Kidney (tissue), 14 donors: Measurements from ENCODE around the gene FAM210B. TPM values are rescaled to one million over a fixed set of nuclear protein-coding genes. Genes with fewer than 3 reads are reported as not detected.

Experiments
- DNase-seq, 5 donors: peaks; one replicate each; pipeline ENCODE4 v3.0.0-alpha.2; 2013 to 2020
- FAIRE-seq: peaks from 2 replicates; lab custom pipeline; 2012; peaks lifted over from hg19 to GRCh38; lab: Jason Lieb, UNC
- H3K27ac ChIP-seq, 2 donors: one replicate each; pipeline ENCODE4 v1.7.0; 2013; ENCODE audit warnings: low read depth in 2 of 2, low read length in 2 of 2, inconsistent platforms in 1 of 2
- H3K27me3 ChIP-seq: one replicate; pipeline ENCODE4 v1.7.1; 2013; ENCODE audit warnings: low read length, inconsistent platforms; ENCODE audit not compliant: control insufficient read depth, insufficient read depth
- H3K36me3 ChIP-seq, 3 donors: one replicate each; pipeline versions ENCODE4 v1.7.0 to v1.7.1; 2013; ENCODE audit warnings: low read length in 3 of 3, control low read depth in 1 of 3, inconsistent platforms in 1 of 3; ENCODE audit not compliant: insufficient read depth in 3 of 3, control insufficient read depth in 2 of 3
- H3K4me1 ChIP-seq, 3 donors: one replicate each; pipeline versions ENCODE4 v1.7.0 to v1.7.1; 2013; ENCODE audit warnings: low read length in 3 of 3, inconsistent platforms in 1 of 3, low read depth in 1 of 3; ENCODE audit not compliant: control insufficient read depth in 2 of 3, insufficient read depth in 2 of 3
- H3K4me3 ChIP-seq, 3 donors: one replicate each; pipeline versions ENCODE4 v1.7.0 to v1.8.1; 2013; ENCODE audit warnings: low read length in 3 of 3, control low read depth in 1 of 3, inconsistent platforms in 1 of 3
- H3K9ac ChIP-seq, 3 donors: one replicate each; pipeline versions ENCODE4 v1.7.0 to v1.7.1; 2013; ENCODE audit warnings: low read length in 3 of 3, control low read depth in 1 of 3, inconsistent platforms in 1 of 3
- H3K9me3 ChIP-seq, 3 donors: one replicate each; pipeline versions ENCODE4 v1.7.0 to v1.7.1; 2013; ENCODE audit warnings: low read length in 3 of 3, control low read depth in 1 of 3, inconsistent platforms in 1 of 3; ENCODE audit not compliant: control insufficient read depth in 2 of 3, insufficient read depth in 1 of 3
- CTCF ChIP-seq: IDR thresholded peaks from 3 replicates; pipeline ENCODE4 v1.5.1; 2012; ENCODE audit warnings: mild to moderate bottlenecking, moderate library complexity, borderline replicate concordance; ENCODE audit not compliant: insufficient read depth; ENCODE audit errors: extremely low read depth
- intact Hi-C: fragments of 100-400 bp; cut with DNase I; formaldehyde crosslinking; loops from one replicate; pipeline ENCODE4 v1.11.1; 2022
- polyA plus RNA-seq: library from polyadenylated mRNA; stranded (reverse); fragments of 350-450 nt; fragmentation: Illumina TruSeq; extraction: RNeasy Lipid Tissue Mini Kit (QIAGEN cat#74804); gene quantifications from one replicate; pipeline ENCODE4 v1.2.3, GENCODE V29; 2014; ENCODE audit warnings: low read depth, low replicate concordance; ENCODE audit not compliant: insufficient read depth
- total RNA-seq: library from RNA; stranded (reverse); fragmentation: NEBNext Ultra II Directional; extraction: Animal tissue kit (Norgen Biotek cat#: 25700); gene quantifications from one replicate; pipeline ENCODE4 v1.2.1, GENCODE V29; 2021
- donor health status: control.
- donor health status: control.
- donor health status: control.
- donor health status: control.
- donor health status: control.
- donor health status: DM: yes; HTN: yes; CAD: no.
- donor health status: Normal renal cell carcinoma (clear cell type).

Gene FAM210B
- total and polyA plus RNA-seq, 2 donors from 2014 or later = 27.2 to 34.5 TPM

GRCh38 chr20:56382696-56383095 lies 23.9 kb downstream of the FAM210B start:
- FAIRE-seq = no peak
- H3K27ac ChIP-seq = no peak overlapping the region

GRCh38 chr20:56383334-56383733 lies 24.6 kb downstream of the FAM210B start:
- H3K27me3 ChIP-seq = no peaks in the 10 kb centered on the region
- DNase-seq (no peak), FAIRE-seq (no peak)
- no peak overlapping the region for H3K9ac ChIP-seq
- H3K4me1 ChIP-seq = no peaks in the 10 kb centered on the region
- TF ChIP-seq CTCF = no peak
- H3K9me3 ChIP-seq = no peaks in the 10 kb centered on the region
- H3K36me3 ChIP-seq = peaks cover 0 to 2% (median 2%) of the 10 kb centered on the region in 3 donors
- no peak overlapping the region for H3K27ac ChIP-seq
- H3K4me3 ChIP-seq = no peak overlapping the region
- intact Hi-C loops = no loop called here

More at GRCh38 chr20:56382696-56383095, 23.9 kb downstream of the FAM210B start:
- Histone ChIP-seq H3K9ac (no peak overlapping the region), H3K27me3 (no peaks in the 10 kb centered on the region), H3K9me3 (no peaks in the 10 kb centered on the region), H3K4me3 (no peak overlapping the region), H3K36me3 (peaks cover 0 to 6% (median 2%) of the 10 kb centered on the region in 3 donors), H3K4me1 (no peaks in the 10 kb centered on the region)
- no peak for DNase-seq
- intact Hi-C loops = no loop called here
- TF ChIP-seq CTCF = no peak

- FAIRE-seq (no peak), DNase-seq (no peak)
- no peak for TF ChIP-seq CTCF
- H3K4me1 ChIP-seq = no peaks in the 10 kb centered on the region
- H3K36me3 ChIP-seq = peaks cover 0 to 2% (median 2%) of the 10 kb centered on the region in 3 donors
- intact Hi-C loops = no loop called here
- H3K4me3 ChIP-seq = no peak overlapping the region
- H3K27ac ChIP-seq = no peak overlapping the region
- H3K27me3 ChIP-seq = no peaks in the 10 kb centered on the region
- H3K9me3 ChIP-seq = no peaks in the 10 kb centered on the region
- no peak overlapping the region for H3K9ac ChIP-seq
Observed at GRCh38 chr20:56385130-56385529, 26.4 kb downstream of the FAM210B start.

- TF ChIP-seq CTCF = no peak
Observed at GRCh38 chr20:56386219-56386618, 27.4 kb downstream of the FAM210B start.

More at GRCh38 chr20:56386219-56386618, 27.4 kb downstream of the FAM210B start:
- FAIRE-seq (no peak), DNase-seq (no peak)
- no peaks in the 10 kb centered on the region for H3K27me3 ChIP-seq
- no peak overlapping the region for H3K27ac ChIP-seq
- no peak overlapping the region for H3K4me3 ChIP-seq
- intact Hi-C loops = no loop called here
- H3K4me1 ChIP-seq = peaks cover 0 to 5% (median 2%) of the 10 kb centered on the region in 3 donors
- H3K9ac ChIP-seq = no peak overlapping the region
- H3K9me3 ChIP-seq = no peaks in the 10 kb centered on the region
- H3K36me3 ChIP-seq = peaks cover 0 to 2% (median 2%) of the 10 kb centered on the region in 3 donors
